Esophagus mucosa (tissue), 1 donor: Measurements from ENCODE around the gene LRRC31. TPM values are rescaled to one million over a fixed set of nuclear protein-coding genes. Genes with fewer than 3 reads are reported as not detected.

Experiments used
- ATAC-seq: fragments of 200-7000 bp; cut with Tn5 transposase; one replicate; pipeline ENCODE4 v1.9.1; 2020
- total RNA-seq: library from RNA; stranded (reverse); gene quantifications from one replicate; pipeline ENCODE4 v1.2.4, GENCODE V29; 2023
- donor health status: DM: yes; HTN: yes; CAD: no.

The LRRC31 gene
- total RNA-seq, 1 donor from 2014 or later, result not detected

- ATAC-seq, result peak; percentile 83
Measured at GRCh38 chr3:169812332-169813235, 57.2 kb downstream of the LRRC31 start, which contains the start of the genes LRRC34 and LRRIQ4. LRRC34 (minus strand) TSS chr3:169812904; CDS start chr3:169812548, 356 bp downstream. LRRIQ4 (plus strand) TSS chr3:169812870; CDS start chr3:169821922, 9,052 bp downstream.

- peak; percentile 33 for ATAC-seq
Measured at GRCh38 chr3:169811631-169812331, 58.0 kb downstream of the LRRC31 start.

GRCh38 chr3:169809230-169809795 lies 60.4 kb downstream of the LRRC31 start:
- no peak for ATAC-seq

- ATAC-seq, result no peak
Measured at GRCh38 chr3:169804681-169805080, 65.1 kb downstream of the LRRC31 start.

- no peak for ATAC-seq
Measured at GRCh38 chr3:169792359-169792758, 77.4 kb downstream of the LRRC31 start.

- no peak for ATAC-seq
Measured at GRCh38 chr3:169790687-169791429, 78.9 kb downstream of the LRRC31 start.

- no peak for ATAC-seq
Measured at GRCh38 chr3:169790219-169790618, 79.5 kb downstream of the LRRC31 start.

Other genes starting within 250 kb of the LRRC31 start
- gene MECOM, start 206.2 kb downstream of the LRRC31 start, total RNA-seq, result 23.3 TPM
- 10.6 TPM for gene TERC, start 104.9 kb downstream of the LRRC31 start, total RNA-seq
- gene ACTRT3, start 100.4 kb downstream of the LRRC31 start, total RNA-seq, result 1.6 TPM
- gene MYNN, start 96.5 kb downstream of the LRRC31 start, total RNA-seq, result 8.8 TPM
- gene LRRIQ4, start 57.1 kb downstream of the LRRC31 start, total RNA-seq, result not detected
- gene LRRC34, start 57.0 kb downstream of the LRRC31 start, total RNA-seq, result 0.24 TPM
- gene SAMD7, start 41.6 kb upstream of the LRRC31 start, total RNA-seq, result not detected
- gene SEC62, start 96.9 kb upstream of the LRRC31 start, total RNA-seq, result 37.0 TPM
- gene GPR160, start 168.1 kb upstream of the LRRC31 start, total RNA-seq, result 1.4 TPM